ENCODE measurements around the gene CASTOR1.

The CASTOR1 gene

GRCh38 chr22:30308093-30308492, 18.8 kb upstream of the CASTOR1 start:
- Histone ChIP-seq H3K4me1 (ENCODE audit: control insufficient read depth, low read length) (peaks cover 52% of the 10 kb centered on the region), H3K9me3 (ENCODE audit: control insufficient read depth, insufficient read depth, low read length) (no peaks in the 10 kb centered on the region), H3K4me2 (ENCODE audit: low read length) (no peak overlapping the region), H3K4me3 (ENCODE audit: low read length) (no peak overlapping the region), H4K20me1 (ENCODE audit: control insufficient read depth, insufficient read depth, low read depth, low read length) (no peaks in the 10 kb centered on the region), H3K79me2 (ENCODE audit: control insufficient read depth, low read length) (peaks cover 6% of the 10 kb centered on the region), H3K27ac (ENCODE audit: low read depth, low read length) (no peak overlapping the region), H3K36me3 (ENCODE audit: control insufficient read depth, low read length) (peaks cover 6% of the 10 kb centered on the region), H3F3A (ENCODE audit: control insufficient read depth, insufficient read depth) (peaks cover 19% of the 10 kb centered on the region), H3K27me3 (ENCODE audit: control insufficient read depth, low read length) (no peaks in the 10 kb centered on the region), H3K9me2 (replicated peaks; ENCODE audit: control insufficient read depth, low read length) (no peaks in the 10 kb centered on the region)
- TF ChIP-seq CTCF (IDR thresholded peaks at IDR 0.05; ENCODE audit: low read depth, low read length, poor library complexity, severe bottlenecking) (no peak), EZH2phosphoT487 (IDR thresholded peaks at IDR 0.05; ENCODE audit: borderline replicate concordance, low read length) (no peak)

GRCh38 chr22:30307041-30307574, 17.8 kb upstream of the CASTOR1 start:
- H3K4me2 ChIP-seq (ENCODE audit: low read length) = peak overlapping the region; percentile 98
- peaks cover 60% of the 10 kb centered on the region for H3K4me1 ChIP-seq (ENCODE audit: control insufficient read depth, low read length)
- no peaks in the 10 kb centered on the region for H3K27me3 ChIP-seq (ENCODE audit: control insufficient read depth, low read length)
- H3K27ac ChIP-seq (ENCODE audit: low read depth, low read length) = peak overlapping the region; percentile 73; the same call in 1 of the 2 replicates
- peaks cover 6% of the 10 kb centered on the region for H3K36me3 ChIP-seq (ENCODE audit: control insufficient read depth, low read length)
- peaks cover 19% of the 10 kb centered on the region for H3F3A ChIP-seq (ENCODE audit: control insufficient read depth, insufficient read depth)
- H4K20me1 ChIP-seq (ENCODE audit: control insufficient read depth, insufficient read depth, low read depth, low read length) = no peaks in the 10 kb centered on the region
- TF ChIP-seq EZH2phosphoT487 (IDR thresholded peaks at IDR 0.05; ENCODE audit: borderline replicate concordance, low read length) (no peak), CTCF (IDR thresholded peaks at IDR 0.05; ENCODE audit: low read depth, low read length, poor library complexity, severe bottlenecking) (no peak)
- H3K9me2 ChIP-seq (replicated peaks; ENCODE audit: control insufficient read depth, low read length) = no peaks in the 10 kb centered on the region
- peaks cover 6% of the 10 kb centered on the region for H3K79me2 ChIP-seq (ENCODE audit: control insufficient read depth, low read length)
- peak overlapping the region; percentile 69 for H3K4me3 ChIP-seq (ENCODE audit: low read length)
- H3K9me3 ChIP-seq (ENCODE audit: control insufficient read depth, insufficient read depth, low read length) = no peaks in the 10 kb centered on the region

GRCh38 chr22:30306627-30307011, 17.3 kb upstream of the CASTOR1 start:
- Histone ChIP-seq H3K9me2 (replicated peaks; ENCODE audit: control insufficient read depth, low read length) (no peaks in the 10 kb centered on the region), H3K4me3 (ENCODE audit: low read length) (peak overlapping the region; percentile 69), H3K27ac (ENCODE audit: low read depth, low read length) (peak overlapping the region; percentile 73), H3K4me1 (ENCODE audit: control insufficient read depth, low read length) (peaks cover 64% of the 10 kb centered on the region), H3K9me3 (ENCODE audit: control insufficient read depth, insufficient read depth, low read length) (no peaks in the 10 kb centered on the region), H4K20me1 (ENCODE audit: control insufficient read depth, insufficient read depth, low read depth, low read length) (no peaks in the 10 kb centered on the region), H3F3A (ENCODE audit: control insufficient read depth, insufficient read depth) (peaks cover 19% of the 10 kb centered on the region), H3K27me3 (ENCODE audit: control insufficient read depth, low read length) (no peaks in the 10 kb centered on the region), H3K4me2 (ENCODE audit: low read length) (peak overlapping the region; percentile 98), H3K79me2 (ENCODE audit: control insufficient read depth, low read length) (peaks cover 6% of the 10 kb centered on the region), H3K36me3 (ENCODE audit: control insufficient read depth, low read length) (peaks cover 9% of the 10 kb centered on the region)
- no peak for TF ChIP-seq CTCF (IDR thresholded peaks at IDR 0.05; ENCODE audit: low read depth, low read length, poor library complexity, severe bottlenecking)
- no peak for TF ChIP-seq EZH2phosphoT487 (IDR thresholded peaks at IDR 0.05; ENCODE audit: borderline replicate concordance, low read length)
